Mesodermal cell (in vitro differentiated cells): ENCODE data around the gene GNAS-AS1.
A peak's percentile ranks its signal among the peaks of the same experiment; 100 is the strongest.

Source experiments
- H3K27ac ChIP-seq: 2 replicates; pipeline ENCODE4 v1.7.0; 2013; ENCODE audit warnings: mild to moderate bottlenecking, low read depth, low read length, moderate library complexity; ENCODE audit not compliant: severe bottlenecking
- H3K36me3 ChIP-seq: 2 replicates; pipeline ENCODE4 v1.7.1; 2013; ENCODE audit warnings: mild to moderate bottlenecking, low read length, moderate library complexity; ENCODE audit not compliant: control insufficient read depth, insufficient read depth
- H3K4me1 ChIP-seq: one replicate; pipeline ENCODE4 v1.7.1; 2013; ENCODE audit warnings: mild to moderate bottlenecking, low read length; ENCODE audit not compliant: insufficient read depth, control insufficient read depth, poor library complexity, severe bottlenecking
- H3K4me3 ChIP-seq: 2 replicates; pipeline ENCODE4 v1.7.0; 2013; ENCODE audit warnings: low read length, control low read depth, mild to moderate bottlenecking; ENCODE audit not compliant: insufficient read depth, poor library complexity, severe bottlenecking; ENCODE audit errors: extremely low read depth
- H3K9me3 ChIP-seq: 2 replicates; pipeline ENCODE4 v1.7.1; 2013; ENCODE audit warnings: mild to moderate bottlenecking, low read length, moderate library complexity; ENCODE audit not compliant: control insufficient read depth
- WGBS, 2 experiments: methylation state at CpG; one replicate each; pipeline ENCODE4 v1.1.5; 2013; ENCODE audit warnings: missing lambda C conversion rate in 2 of 2; ENCODE audit not compliant: insufficient coverage in 2 of 2; 5-methylcytosine and 5-hydroxymethylcytosine counted together

Gene GNAS-AS1

GRCh38 chr20:58807801-58808200 lies 42.9 kb downstream of the GNAS-AS1 start:
- no peaks in the 10 kb centered on the region for H3K9me3 ChIP-seq
- H3K27ac ChIP-seq, result peak overlapping the region; percentile 66
- no peaks in the 10 kb centered on the region for H3K36me3 ChIP-seq
- H3K4me3 ChIP-seq, result no peak overlapping the region
- peaks cover 13% of the 10 kb centered on the region for H3K4me1 ChIP-seq
- 91 to 94% methylated on average over 6 to 10 of the region's 11 CpGs for WGBS, 2 experiments

GRCh38 chr20:58803533-58803932 lies 47.2 kb downstream of the GNAS-AS1 start:
- H3K4me1 ChIP-seq, result peaks cover 10% of the 10 kb centered on the region
- H3K36me3 ChIP-seq, result no peaks in the 10 kb centered on the region
- 97 to 98% methylated on average over 14 to 15 of the region's 18 CpGs for WGBS, 2 experiments
- no peaks in the 10 kb centered on the region for H3K9me3 ChIP-seq
- H3K27ac ChIP-seq, result no peak overlapping the region
- H3K4me3 ChIP-seq, result no peak overlapping the region

- Histone ChIP-seq H3K9me3 (no peaks in the 10 kb centered on the region), H3K27ac (no peak overlapping the region), H3K4me3 (no peak overlapping the region), H3K36me3 (no peaks in the 10 kb centered on the region), H3K4me1 (peaks cover 2% of the 10 kb centered on the region)
- WGBS, 2 experiments, result 88% methylated on average over 5 to 7 of the region's 11 CpGs
Observed at GRCh38 chr20:58802061-58802460, 48.6 kb downstream of the GNAS-AS1 start.

- WGBS, 2 experiments, result 69 to 70% methylated on average over 20 to 21 of the region's 22 CpGs
- Histone ChIP-seq H3K36me3 (no peaks in the 10 kb centered on the region), H3K4me1 (peaks cover 2% of the 10 kb centered on the region), H3K4me3 (no peak overlapping the region), H3K9me3 (no peaks in the 10 kb centered on the region), H3K27ac (no peak overlapping the region)
Observed at GRCh38 chr20:58800134-58800871, 50.4 kb downstream of the GNAS-AS1 start.

- Histone ChIP-seq H3K4me3 (no peak overlapping the region), H3K9me3 (no peaks in the 10 kb centered on the region), H3K36me3 (no peaks in the 10 kb centered on the region), H3K27ac (no peak overlapping the region), H3K4me1 (peaks cover 2% of the 10 kb centered on the region)
- 90% methylated on average over 14 to 21 of the region's 26 CpGs for WGBS, 2 experiments
Observed at GRCh38 chr20:58797371-58798338, 53.0 kb downstream of the GNAS-AS1 start.

GRCh38 chr20:58795923-58796245 lies 54.8 kb downstream of the GNAS-AS1 start:
- H3K27ac ChIP-seq, result no peak overlapping the region
- no peaks in the 10 kb centered on the region for H3K9me3 ChIP-seq
- peaks cover 2% of the 10 kb centered on the region for H3K4me1 ChIP-seq
- no peak overlapping the region for H3K4me3 ChIP-seq
- H3K36me3 ChIP-seq, result no peaks in the 10 kb centered on the region
- WGBS, 2 experiments, result 81 to 91% methylated on average over 5 of the region's 6 CpGs

- H3K27ac ChIP-seq, result no peak overlapping the region
- no peak overlapping the region for H3K4me3 ChIP-seq
- peaks cover 2% of the 10 kb centered on the region for H3K4me1 ChIP-seq
- H3K36me3 ChIP-seq, result no peaks in the 10 kb centered on the region
- H3K9me3 ChIP-seq, result no peaks in the 10 kb centered on the region
- WGBS, 2 experiments, result 94 to 97% methylated on average over 15 to 17 of the region's 20 CpGs
Observed at GRCh38 chr20:58795181-58795922, 55.4 kb downstream of the GNAS-AS1 start.

- no peak overlapping the region for H3K4me3 ChIP-seq
- peaks cover under 1% of the 10 kb centered on the region for H3K4me1 ChIP-seq
- H3K9me3 ChIP-seq, result no peaks in the 10 kb centered on the region
- no peaks in the 10 kb centered on the region for H3K36me3 ChIP-seq
- 91 to 92% methylated on average over 15 to 19 of the region's 19 CpGs for WGBS, 2 experiments
- no peak overlapping the region for H3K27ac ChIP-seq
Observed at GRCh38 chr20:58794510-58795180, 56.1 kb downstream of the GNAS-AS1 start.

- H3K36me3 ChIP-seq, result no peaks in the 10 kb centered on the region
- H3K9me3 ChIP-seq, result no peaks in the 10 kb centered on the region
- WGBS, 2 experiments, result 89 to 94% methylated on average over 28 of the region's 29 CpGs
- no peak overlapping the region for H3K27ac ChIP-seq
- no peaks in the 10 kb centered on the region for H3K4me1 ChIP-seq
- no peak overlapping the region for H3K4me3 ChIP-seq
Observed at GRCh38 chr20:58793512-58794420, 56.9 kb downstream of the GNAS-AS1 start.
